ENCODE measurements around the gene TRIM38. TPM values are rescaled to one million over a fixed set of nuclear protein-coding genes. Genes with fewer than 3 reads are reported as not detected.
A peak's percentile ranks its signal among the peaks of the same experiment; 100 is the strongest.

TRIM38 gene
- total and polyA plus RNA-seq, 2 of the 13 experiments (the other 11 are each of a cell fraction or from before 2014, with no cell fraction given): 2.5 to 3.1 TPM

GRCh38 chr6:26021350-26022131, 58.9 kb downstream of the TRIM38 start (continued):
- TF ChIP-seq ZNF547 (CRISPR knock-in tag; IDR thresholded peaks at IDR 0.05) (peak; percentile 30; the same call in 1 of the 2 replicates), BORCS8-MEF2B (CRISPR knock-in tag; IDR thresholded peaks at IDR 0.05) (peak; percentile 30; the same call in 1 of the 2 replicates), STAT5B (CRISPR knock-in tag; IDR thresholded peaks at IDR 0.05) (no peak), ZBTB38 (CRISPR knock-in tag; IDR thresholded peaks at IDR 0.05) (peak; percentile 57; the same call in 1 of the 2 replicates), ZMAT3 (CRISPR knock-in tag; conservative IDR thresholded peaks at IDR 0.05) (peak; percentile 53), ZNF687 (CRISPR knock-in tag; IDR thresholded peaks at IDR 0.05) (peak; percentile 92), SP2 (CRISPR knock-in tag; IDR thresholded peaks at IDR 0.05) (peak; percentile 58; the same call in 1 of the 2 replicates), IKZF5 (CRISPR knock-in tag; IDR thresholded peaks at IDR 0.05) (peak; percentile 59; the same call in 1 of the 2 replicates), ZNF350 (CRISPR knock-in tag; IDR thresholded peaks at IDR 0.05; ENCODE audit: borderline replicate concordance, low read depth) (peak; percentile 60), EHMT2 (IDR thresholded peaks at IDR 0.05; ENCODE audit: borderline replicate concordance, low read depth, low read length) (peak; percentile 60; the same call in 1 of the 2 replicates), ZNF646 (CRISPR knock-in tag; IDR thresholded peaks at IDR 0.05) (0 out of 2 replicates have a peak, but pooled peaks have one; percentile 54), ZNF607 (CRISPR knock-in tag; IDR thresholded peaks at IDR 0.05; ENCODE audit: borderline replicate concordance) (0 out of 2 replicates have a peak, but pooled peaks have one; percentile 24), ZBTB44 (CRISPR knock-in tag; IDR thresholded peaks at IDR 0.05) (no peak), ZNF501 (CRISPR knock-in tag; IDR thresholded peaks at IDR 0.05) (peak; percentile 79), HOXA3 (CRISPR knock-in tag; IDR thresholded peaks at IDR 0.05) (0 out of 2 replicates have a peak, but pooled peaks have one; percentile 13)
